Endothelial cell of umbilical vein (primary cell): ENCODE data around the gene STK38. TPM values are rescaled to one million over a fixed set of nuclear protein-coding genes. Genes with fewer than 3 reads are reported as not detected.

Experiments
- BruUV-seq: library from RNA; stranded (reverse); fragments of 400-500 nt; replicated peaks from 2 replicates; lab custom pipeline; 2021; lab: Mats Ljungman, UMichigan
- CTCF ChIA-PET: fragments of 300-600, 350-600 bp; sonication (Branson Sonifier 250); formaldehyde crosslinking; loops from one replicate; lab custom pipeline; 2021; ENCODE audit warnings: antibody characterized with exemption, inconsistent platforms; lab: Charles Lee
- POLR2A ChIA-PET: fragments of 300-600, 350-600 bp; sonication (Branson Sonifier 250); formaldehyde crosslinking; loops from one replicate; lab custom pipeline; 2021; ENCODE audit warnings: antibody characterized with exemption, inconsistent platforms; lab: Charles Lee
- DNase-seq: peaks from one replicate; pipeline ENCODE4 v3.0.0-alpha.2; 2011; ENCODE audit warnings: low read depth, low spot score
- FAIRE-seq: peaks from 2 replicates; lab custom pipeline; 2011; peaks lifted over from hg19 to GRCh38; lab: Jason Lieb, UNC
- H2AFZ ChIP-seq: 2 replicates; pipeline ENCODE4 v1.6.0; 2012; ENCODE audit warnings: low read depth, low read length, control low read depth, inconsistent platforms
- H3K27ac ChIP-seq: 2 replicates; pipeline ENCODE4 v1.5.1; 2011; ENCODE audit warnings: low read depth, mild to moderate bottlenecking, control low read depth, low read length, moderate library complexity; ENCODE audit not compliant: insufficient read depth
- H3K27me3 ChIP-seq, 2 experiments: 2 replicates each; pipeline versions ENCODE4 v1.6.0 to v1.6.1; 2011; ENCODE audit warnings: low read length in 2 of 2, mixed read lengths in 1 of 2; ENCODE audit not compliant: control insufficient read depth in 2 of 2, insufficient read depth in 2 of 2
- H3K36me3 ChIP-seq, 2 experiments: 2 replicates in 1 of 2; 3 replicates in 1 of 2; pipeline ENCODE4 v1.5.1; 2011; ENCODE audit warnings: low read length in 2 of 2, mild to moderate bottlenecking in 1 of 2, moderate library complexity in 1 of 2; ENCODE audit not compliant: control insufficient read depth in 2 of 2, insufficient read depth in 2 of 2; ENCODE audit errors: extremely low read depth in 1 of 2
- H3K4me1 ChIP-seq: 3 replicates; pipeline ENCODE4 v1.5.1; 2011; ENCODE audit warnings: mild to moderate bottlenecking, low read length; ENCODE audit not compliant: control insufficient read depth, insufficient read depth; ENCODE audit errors: extremely low read depth
- H3K4me2 ChIP-seq: 2 replicates; pipeline ENCODE4 v1.6.1; 2011; ENCODE audit warnings: low read length, control low read depth, mixed read lengths; ENCODE audit not compliant: insufficient read depth
- H3K4me3 ChIP-seq, 3 experiments: fragments of 200-600 bp in 1 of 3; sonication (generic), shearing (Covaris generic) in 1 of 3; replicated peaks in 1 of 3; 2 replicates each; pipeline ENCODE4 v1.5.1; 2011 to 2016; ENCODE audit warnings: control low read depth in 3 of 3, low read length in 3 of 3, mild to moderate bottlenecking in 2 of 3, inconsistent platforms in 1 of 3, low read depth in 1 of 3, moderate library complexity in 1 of 3; ENCODE audit not compliant: insufficient read depth in 1 of 3
- H3K79me2 ChIP-seq: 2 replicates; pipeline ENCODE4 v1.6.0; 2012; ENCODE audit warnings: low read length, inconsistent platforms; ENCODE audit not compliant: control insufficient read depth, insufficient read depth
- H3K9ac ChIP-seq: replicated peaks from 2 replicates; pipeline ENCODE3; 2011; ENCODE audit warnings: low read length, control low read depth; ENCODE audit not compliant: insufficient read depth; ENCODE audit errors: extremely low read depth
- H3K9me1 ChIP-seq: replicated peaks from 3 replicates; pipeline ENCODE4 v1.6.0; 2011; ENCODE audit warnings: mild to moderate bottlenecking, low read length; ENCODE audit not compliant: control insufficient read depth, insufficient read depth; ENCODE audit errors: extremely low read depth
- H3K9me3 ChIP-seq: replicated peaks from 2 replicates; pipeline ENCODE4 v1.5.1; 2012; ENCODE audit warnings: low read length, inconsistent platforms; ENCODE audit not compliant: control insufficient read depth, insufficient read depth
- H4K20me1 ChIP-seq: replicated peaks from 2 replicates; pipeline ENCODE3; 2011; ENCODE audit warnings: mild to moderate bottlenecking, low read length; ENCODE audit not compliant: control insufficient read depth, insufficient read depth; ENCODE audit errors: extremely low read depth
- CTCF ChIP-seq, 2 donors: IDR thresholded peaks; 1 replicate in 1 of 2; 2 replicates in 1 of 2; pipeline ENCODE4 v1.5.1; 2011; ENCODE audit warnings: low read length in 2 of 2, mild to moderate bottlenecking in 2 of 2, moderate library complexity in 2 of 2, control low read depth in 1 of 2, inconsistent platforms in 1 of 2, low read depth in 1 of 2; ENCODE audit not compliant: insufficient read depth in 1 of 2; ENCODE audit errors: extremely low read depth in 1 of 2
- EZH2 ChIP-seq: IDR thresholded peaks from 2 replicates; pipeline ENCODE4 v1.6.1; 2012; ENCODE audit warnings: borderline replicate concordance, low read depth, mild to moderate bottlenecking, moderate library complexity, low read length, inconsistent platforms; ENCODE audit not compliant: severe bottlenecking
- FOS ChIP-seq: IDR thresholded peaks from 2 replicates; pipeline ENCODE4 v1.6.1; 2011; ENCODE audit warnings: mild to moderate bottlenecking, low read length, moderate library complexity, borderline replicate concordance; ENCODE audit not compliant: insufficient read depth
- GATA2 ChIP-seq: IDR thresholded peaks from 2 replicates; pipeline ENCODE4 v1.7.0; 2011; ENCODE audit warnings: low read depth, mild to moderate bottlenecking, moderate library complexity, mixed read lengths, low read length; ENCODE audit not compliant: insufficient read length, insufficient read depth
- JUN ChIP-seq: IDR thresholded peaks from 2 replicates; pipeline ENCODE4 v1.6.1; 2011; ENCODE audit warnings: borderline replicate concordance, low read depth; ENCODE audit not compliant: insufficient read length, insufficient read depth
- MAX ChIP-seq: IDR thresholded peaks from 2 replicates; pipeline ENCODE4 v1.6.1; 2011; ENCODE audit not compliant: insufficient read depth, insufficient read length
- MYC ChIP-seq: IDR thresholded peaks from one replicate; pipeline ENCODE4 v1.6.1; 2011; ENCODE audit warnings: mild to moderate bottlenecking, low read depth, low read length
- POLR2A ChIP-seq: IDR thresholded peaks from 2 replicates; pipeline ENCODE4 v1.6.1; 2012; ENCODE audit warnings: low read depth, mild to moderate bottlenecking, control low read depth, low read length
- POLR2AphosphoS5 ChIP-seq: IDR thresholded peaks from 2 replicates; pipeline ENCODE4 v1.6.1; 2012; ENCODE audit warnings: low read depth, mild to moderate bottlenecking, control low read depth, low read length, moderate library complexity; ENCODE audit not compliant: insufficient read depth
- dilution Hi-C: fragments of 300-500 bp; cut with MboI; formaldehyde crosslinking; loops from one replicate; pipeline ENCODE4 v1.15.0; 2019; ENCODE audit warnings: low sequenced_read_pairs; ENCODE audit not compliant: extremely low pct_ligation_motif_present
- intact Hi-C: fragments of 100-400 bp; cut with micrococcal nuclease; formaldehyde crosslinking; loops from one replicate; pipeline ENCODE4 v1.10.0; 2022
- polyA plus RNA-seq, 4 experiments: library from polyadenylated mRNA; depleted of rRNA in 3 of 4; stranded (reverse) in 3 of 4; unstranded in 1 of 4; fragments of >200 nt; gene quantifications; 2 replicates each; pipeline versions ENCODE4 v1.2.1 to v1.2.3, GENCODE V29; 2011 to 2012; ENCODE audit warnings: missing spikeins in 1 of 4
- total RNA-seq: library from RNA; stranded (reverse); gene quantifications from 2 replicates; pipeline ENCODE4 v1.2.3, GENCODE V29; 2021

STK38 gene
- total and polyA plus RNA-seq, 2 donors (not counting 3 experiments of a cell fraction or from before 2014, with no cell fraction given), result 10.1 to 30.3 TPM

GRCh38 chr6:36487698-36488097, 59.6 kb downstream of the STK38 start:
- intact Hi-C loops, result no loop called here
- dilution Hi-C loops, result no loop called here
- H3K4me1 ChIP-seq, result no peaks in the 10 kb centered on the region
- H3K9me3 ChIP-seq, result no peaks in the 10 kb centered on the region
- no peaks in the 10 kb centered on the region for H4K20me1 ChIP-seq
- no TSS peak for BruUV-seq
- H2AFZ ChIP-seq, result no peak overlapping the region
- H3K27ac ChIP-seq, result no peak overlapping the region
- ChIA-PET POLR2A (interaction anchor here (0.5 kb wide), 1 partner anchor 201 kb away, joined by 5 read pairs; no protein-coding TSS in a partner anchor), CTCF (interaction anchor here (1.0 to 1.9 kb wide), 4 partner anchors 10 to 64 kb away, joined by 3 to 4 read pairs (median 4); no protein-coding TSS in a partner anchor)
- no peak overlapping the region for H3K4me3 ChIP-seq
- no peak for DNase-seq
- no peak overlapping the region for H3K9ac ChIP-seq
- peaks cover 0 to 12% of the 10 kb centered on the region in 2 experiments for H3K36me3 ChIP-seq
- no peak for FAIRE-seq
- no peaks in the 10 kb centered on the region for H3K79me2 ChIP-seq
- H3K27me3 ChIP-seq, result no peaks in the 10 kb centered on the region
- H3K4me2 ChIP-seq, result no peak overlapping the region
- H3K9me1 ChIP-seq, result no peaks in the 10 kb centered on the region
- TF ChIP-seq POLR2AphosphoS5 (no peak), POLR2A (no peak), MAX (no peak), EZH2 (no peak), MYC (no peak), CTCF (IDR thresholded peaks at IDR 0.05; ENCODE audit: extremely low read depth in 1 of 2, insufficient read depth in 1 of 2, low read depth in 1 of 2, low read length in 2 of 2) (no peak), JUN (no peak), FOS (no peak), GATA2 (no peak)
